A549 treated with Hydrocortisone at 1 μM for 4 hours (cell line): ENCODE data around the gene MIEF1. TPM values are rescaled to one million over a fixed set of nuclear protein-coding genes. Genes with fewer than 3 reads are reported as not detected.

Experiments
- total RNA-seq: library from RNA; stranded (reverse); fragments of 200-300 nt; extraction: Qiagen RNA extraction; gene quantifications from 5 replicates; pipeline ENCODE4 v1.2.3, GENCODE V29; 2022

MIEF1 gene
- total RNA-seq, result 23.9 to 31.2 TPM (median 25.1 TPM) in 5 replicates

GRCh38 chr22:39502109-39502788 is at the start of gene MIEF1:
MIEF1 (plus strand) TSS chr22:39502290; CDS start chr22:39511295, 9,005 bp downstream.

DNA sequence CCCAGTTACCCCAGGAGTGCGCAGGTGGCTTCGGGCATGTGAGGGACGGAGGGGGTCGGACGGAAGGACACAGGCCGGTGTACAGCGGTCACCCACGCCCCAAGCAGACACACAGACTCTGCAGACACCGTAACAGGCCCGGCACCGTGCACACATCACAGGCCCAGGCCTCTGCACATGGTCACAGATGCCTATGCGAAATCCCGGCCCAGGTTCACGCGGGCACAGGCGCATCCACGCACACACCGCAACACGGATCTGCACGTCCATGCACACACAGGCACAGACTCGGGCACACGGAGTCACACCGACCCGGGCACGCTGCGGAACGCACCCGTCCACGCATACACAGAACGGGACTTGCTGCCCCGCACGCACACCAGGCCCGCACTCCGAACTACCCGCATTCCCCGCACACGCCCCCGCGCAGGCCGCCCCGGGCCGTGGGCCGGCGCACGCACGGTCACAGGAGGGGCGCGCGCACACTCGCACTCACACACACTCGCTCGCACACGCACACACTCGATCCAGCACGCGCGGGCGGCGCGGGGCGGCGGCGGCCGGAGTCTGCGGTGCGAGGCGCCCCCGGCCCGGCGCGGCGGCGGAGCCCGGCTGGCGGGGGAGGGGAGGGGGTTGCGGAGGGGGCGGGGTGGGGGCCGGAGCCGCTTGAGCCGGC is 45.4 kb upstream of the MIEF1 start, which contains the start of gene MGAT3:
Gene MGAT3, plus strand, starts transcription at position 491 of the 676 bp plus-strand sequence. CDS start 30,336 bp downstream, outside the sequence.

GRCh38 chr22:39520226-39521105 is 18.4 kb downstream of the MIEF1 start, which contains the start of gene ATF4:
ATF4 (plus strand) TSS chr22:39520562; CDS start chr22:39521446, 884 bp downstream.

GRCh38 chr22:39532215-39533073 is 30.4 kb downstream of the MIEF1 start, which contains the start of gene RPS19BP1:
RPS19BP1 (minus strand) TSS chr22:39532748; CDS start chr22:39532738, 10 bp downstream.

Other genes with a start within 250 kb of the MIEF1 start
- gene RPL3, start 182.7 kb upstream of the MIEF1 start, total RNA-seq, result 1,752 to 2,087 TPM (median 1,764 TPM) in 5 replicates
- 11.0 to 12.8 TPM (median 11.5 TPM) in 5 replicates for gene SYNGR1, start 152.3 kb upstream of the MIEF1 start, total RNA-seq
- gene TAB1, start 102.5 kb upstream of the MIEF1 start, total RNA-seq, result 8.5 to 10.4 TPM (median 10.0 TPM) in 5 replicates
- 0.55 to 0.91 TPM (median 0.75 TPM) in 5 replicates for gene MGAT3, start 45.3 kb upstream of the MIEF1 start, total RNA-seq
- gene ATF4, start 18.3 kb downstream of the MIEF1 start, total RNA-seq, result 301 to 376 TPM (median 345 TPM) in 5 replicates
- gene RPS19BP1, start 30.5 kb downstream of the MIEF1 start, total RNA-seq, result 70.8 to 109 TPM (median 97.8 TPM) in 5 replicates
- gene CACNA1I, start 68.5 kb downstream of the MIEF1 start, total RNA-seq, result 0.05 to 0.07 TPM (median 0.05 TPM) in 5 replicates